Smooth muscle cell (in vitro differentiated cells): ENCODE results near the gene OR4X2. TPM values are rescaled to one million over a fixed set of nuclear protein-coding genes. Genes with fewer than 3 reads are reported as not detected.

Experiments
- DNase-seq: peaks from one replicate; lab custom pipeline; 2025; ENCODE audit not compliant: unreplicated experiment; lab: John Stamatoyannopoulos, UW
- H2AFZ ChIP-seq: fragments of 200-600 bp; sonication (generic); 2 replicates; pipeline ENCODE4 v1.6.0; 2016; ENCODE audit warnings: antibody characterized with exemption, low read depth, mild to moderate bottlenecking
- H3F3A ChIP-seq: fragments of 200-600 bp; sonication (generic); 2 replicates; pipeline ENCODE4 v1.6.0; 2017; ENCODE audit warnings: antibody characterized with exemption, low read depth
- H3K27ac ChIP-seq: fragments of 200-600 bp; sonication (generic); 2 replicates; pipeline ENCODE4 v1.5.1; 2016; ENCODE audit warnings: low read depth, mild to moderate bottlenecking
- H3K27me3 ChIP-seq: fragments of 200-600 bp; sonication (generic); 2 replicates; pipeline ENCODE4 v1.6.1; 2016; ENCODE audit warnings: low read depth, mild to moderate bottlenecking
- H3K36me3 ChIP-seq: fragments of 200-600 bp; sonication (generic); 2 replicates; pipeline ENCODE4 v1.5.1; 2016; ENCODE audit warnings: low read depth
- H3K4me1 ChIP-seq: fragments of 200-600 bp; sonication (generic); 2 replicates; pipeline ENCODE4 v1.5.1; 2016; ENCODE audit warnings: low read depth
- H3K4me2 ChIP-seq: fragments of 200-600 bp; sonication (generic); 2 replicates; pipeline ENCODE4 v1.6.0; 2016; ENCODE audit warnings: mild to moderate bottlenecking
- H3K4me3 ChIP-seq: fragments of 200-600 bp; sonication (generic); 2 replicates; pipeline ENCODE4 v1.5.1; 2016; ENCODE audit warnings: mild to moderate bottlenecking
- H3K79me2 ChIP-seq: fragments of 200-600 bp; sonication (generic); 2 replicates; pipeline ENCODE4 v1.6.0; 2016; ENCODE audit warnings: low read depth, mild to moderate bottlenecking
- H3K9ac ChIP-seq: fragments of 200-600 bp; sonication (generic); 2 replicates; pipeline ENCODE4 v1.6.0; 2016; ENCODE audit warnings: low read depth
- H3K9me3 ChIP-seq: fragments of 200-600 bp; sonication (generic); replicated peaks from 2 replicates; pipeline ENCODE4 v1.5.1; 2016; ENCODE audit warnings: low read depth
- H4K20me1 ChIP-seq: fragments of 200-600 bp; sonication (generic); 2 replicates; pipeline ENCODE4 v1.6.0; 2016; ENCODE audit warnings: low read depth
- CTCF ChIP-seq: fragments of 200-600 bp; sonication (generic); IDR thresholded peaks from 2 replicates; pipeline ENCODE4 v1.5.1; 2017; ENCODE audit warnings: borderline replicate concordance, mild to moderate bottlenecking, antibody characterized with exemption; ENCODE audit not compliant: insufficient read depth, poor library complexity, severe bottlenecking
- WGBS: methylation state at CpG from one replicate; pipeline ENCODE4 v1.1.7; 2016; ENCODE audit warnings: low lambda C conversion rate; 5-methylcytosine and 5-hydroxymethylcytosine counted together
- polyA plus RNA-seq: library from polyadenylated mRNA; unstranded; fragments of >200 nt; fragmentation: Nextera tagmentation; extraction: Ambion mirVana; gene quantifications from 2 replicates; pipeline ENCODE4 v1.2.1, GENCODE V29; 2016
- total RNA-seq: library from RNA; depleted of rRNA; stranded (reverse); fragments of >200 nt; gene quantifications from 2 replicates; pipeline ENCODE4 v1.2.3, GENCODE V29; 2014

OR4X2 gene
- total and polyA plus RNA-seq, 2 experiments from 2014 or later, result not detected

DNA sequence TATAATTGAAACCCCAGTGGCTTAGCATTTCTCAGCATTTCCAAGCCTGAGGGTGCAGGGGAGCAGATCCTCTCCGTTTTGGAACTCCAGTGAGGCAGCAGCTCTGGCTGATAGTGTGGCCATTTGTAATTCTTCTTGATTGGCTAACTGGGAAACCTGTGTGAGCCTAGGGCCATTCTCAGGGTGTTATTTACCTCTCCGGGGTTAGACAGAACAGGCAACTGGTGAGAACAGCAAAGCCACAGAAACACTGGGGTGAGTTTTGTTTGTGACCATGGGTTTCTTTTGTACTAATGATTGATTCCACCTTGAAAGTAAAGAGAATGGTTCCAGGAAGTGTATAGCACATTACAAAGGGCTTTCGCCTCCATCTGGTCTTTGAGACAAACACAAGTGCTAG is 2.4 kb upstream of the OR4X2 start:
- Histone ChIP-seq H3K4me1 (no peaks in the 10 kb centered on the region), H3K79me2 (no peaks in the 10 kb centered on the region), H3K27me3 (no peaks in the 10 kb centered on the region), H4K20me1 (no peaks in the 10 kb centered on the region), H3K4me2 (no peak overlapping the region), H3K9ac (no peak overlapping the region), H3K36me3 (no peaks in the 10 kb centered on the region), H3K9me3 (peaks cover 9% of the 10 kb centered on the region), H2AFZ (no peak overlapping the region), H3K4me3 (no peak overlapping the region), H3F3A (no peaks in the 10 kb centered on the region), H3K27ac (no peak overlapping the region)
- no peak for TF ChIP-seq CTCF
- 69% methylated on average over 3 of the region's 3 CpGs for WGBS
- DNase-seq, result no peak

DNA sequence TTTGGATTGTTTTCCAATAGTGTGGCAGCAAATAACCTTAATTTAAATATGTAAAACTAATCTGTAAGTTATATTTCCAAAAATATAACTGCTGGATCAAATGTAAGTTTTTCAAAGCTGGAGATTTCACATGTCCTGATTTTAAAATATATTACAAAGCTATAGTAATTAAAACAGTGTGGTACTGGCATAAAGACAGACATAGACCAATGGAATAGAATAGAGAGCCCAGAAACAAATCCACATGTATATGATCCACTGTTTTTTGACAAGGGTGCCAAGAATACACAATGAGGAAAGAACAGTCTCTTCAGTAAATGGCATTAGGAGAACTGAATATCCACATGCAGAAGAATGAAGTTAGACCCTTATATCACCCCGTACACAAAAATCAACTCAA is 4.0 kb downstream of the OR4X2 start:
- Histone ChIP-seq H3K79me2 (no peaks in the 10 kb centered on the region), H3K27me3 (no peaks in the 10 kb centered on the region), H3K4me3 (no peak overlapping the region), H2AFZ (no peak overlapping the region), H3K4me2 (no peak overlapping the region), H3K27ac (no peak overlapping the region), H3K36me3 (no peaks in the 10 kb centered on the region), H3K9me3 (peaks cover 15% of the 10 kb centered on the region), H3K4me1 (no peaks in the 10 kb centered on the region), H3K9ac (no peak overlapping the region), H3F3A (no peaks in the 10 kb centered on the region), H4K20me1 (no peaks in the 10 kb centered on the region)
- WGBS, result 91% methylated on average over 1 of the region's 1 CpG
- DNase-seq, result no peak
- no peak for TF ChIP-seq CTCF

- TF ChIP-seq CTCF, result no peak
- H3K27me3 ChIP-seq, result no peaks in the 10 kb centered on the region
- no peaks in the 10 kb centered on the region for H3F3A ChIP-seq
- DNase-seq, result no peak
- 65% methylated on average over 2 of the region's 2 CpGs for WGBS
- H3K4me3 ChIP-seq, result no peak overlapping the region
- no peaks in the 10 kb centered on the region for H3K79me2 ChIP-seq
- no peak overlapping the region for H3K27ac ChIP-seq
- no peaks in the 10 kb centered on the region for H4K20me1 ChIP-seq
- H3K9me3 ChIP-seq, result peaks cover 2% of the 10 kb centered on the region
- H3K4me2 ChIP-seq, result no peak overlapping the region
- no peak overlapping the region for H2AFZ ChIP-seq
- H3K4me1 ChIP-seq, result no peaks in the 10 kb centered on the region
- no peaks in the 10 kb centered on the region for H3K36me3 ChIP-seq
- no peak overlapping the region for H3K9ac ChIP-seq
These were observed 16.7 kb downstream of the OR4X2 start for GRCh38 chr11:48261600-48261999.

- no peaks in the 10 kb centered on the region for H3K4me1 ChIP-seq
- H3K9ac ChIP-seq, result no peak within 1 kb of the TSS
- no peak for TF ChIP-seq CTCF
- no peaks in the 10 kb centered on the region for H4K20me1 ChIP-seq
- H3K27ac ChIP-seq, result no peak within 1 kb of the TSS
- H3K4me3 ChIP-seq, result no peak within 1 kb of the TSS
- H3K4me2 ChIP-seq, result no peak within 1 kb of the TSS
- no peaks in the 10 kb centered on the region for H3K27me3 ChIP-seq
- H2AFZ ChIP-seq, result no peak within 1 kb of the TSS
- H3F3A ChIP-seq, result no peaks in the 10 kb centered on the region
- no peak for DNase-seq
- 20% methylated on average over 3 of the region's 3 CpGs for WGBS
- no peaks in the 10 kb centered on the region for H3K79me2 ChIP-seq
- H3K36me3 ChIP-seq, result no peaks in the 10 kb centered on the region
- H3K9me3 ChIP-seq, result peaks cover 2% of the 10 kb centered on the region
These were observed 18.6 kb downstream of the OR4X2 start, which contains the start of gene OR4X1 for GRCh38 chr11:48263423-48263911. Gene OR4X1 (plus strand): TSS chr11:48263861. CDS start chr11:48263861, 0 bp downstream.
